Central memory CD4-positive, alpha-beta T cell (primary cell): ENCODE results near the gene INSL4.
A peak's percentile ranks its signal among the peaks of the same experiment; 100 is the strongest.

Experiments used
- DNase-seq: peaks from one replicate; pipeline ENCODE4 v3.0.0; 2022
- total RNA-seq, 3 experiments: gene quantifications; one replicate each; lab custom pipeline; 2026; lab: John Stamatoyannopoulos, UW

The INSL4 gene
- total RNA-seq, result 0 to 0.07 (median 0) reads per million in 3 experiments

GRCh38 chr9:5231212-5231611, at the start of gene INSL4:
TSS of gene INSL4 (plus strand) at chr9:5231419. CDS start at chr9:5231524, 105 bp downstream.
- DNase-seq, result no peak

GRCh38 chr9:5184776-5185175, 46.4 kb upstream of the INSL4 start:
- DNase-seq, result no peak

- DNase-seq, result no peak
Observed at GRCh38 chr9:5185220-5185840, 45.9 kb upstream of the INSL4 start, which contains the start of gene INSL6. TSS of gene INSL6 (minus strand) at chr9:5185639. CDS start at chr9:5185602, 37 bp downstream.

GRCh38 chr9:5186416-5187169, 44.6 kb upstream of the INSL4 start:
- DNase-seq, result peak; percentile 64

GRCh38 chr9:5188060-5188984, 42.9 kb upstream of the INSL4 start:
- no peak for DNase-seq

- no peak for DNase-seq
Observed at GRCh38 chr9:5191985-5192384, 39.2 kb upstream of the INSL4 start.

- no peak for DNase-seq
Observed at GRCh38 chr9:5193345-5193744, 37.9 kb upstream of the INSL4 start.

GRCh38 chr9:5195463-5195862, 35.8 kb upstream of the INSL4 start:
- DNase-seq, result no peak

- no peak for DNase-seq
Observed at GRCh38 chr9:5205071-5205470, 26.1 kb upstream of the INSL4 start.

- DNase-seq, result no peak
Observed at GRCh38 chr9:5230554-5230953, 665 bp upstream of the INSL4 start.

GRCh38 chr9:5263351-5264218, 32.4 kb downstream of the INSL4 start:
- no peak for DNase-seq

- DNase-seq, result no peak
Observed at GRCh38 chr9:5264219-5264595, 33.0 kb downstream of the INSL4 start.

GRCh38 chr9:5265939-5266338, 34.7 kb downstream of the INSL4 start:
- no peak for DNase-seq

GRCh38 chr9:5269249-5269715, 38.1 kb downstream of the INSL4 start:
- no peak for DNase-seq

GRCh38 chr9:5274770-5275169, 43.6 kb downstream of the INSL4 start:
- no peak for DNase-seq

- no peak for DNase-seq
Observed at GRCh38 chr9:5278486-5278885, 47.3 kb downstream of the INSL4 start.
